GM19467 (cell line): ENCODE results near the gene SMG7.
"Not testable (repeated sequence)": the region's sequence is repeated elsewhere in the genome, so short reads cannot be mapped to it uniquely, and the experiment has no call there.

Experiments used
- ATAC-seq: cut with Tn5 transposase; IDR thresholded peaks from one replicate; pipeline ENCODE4 v1.9.1; 2021; ENCODE audit warnings: mild to moderate bottlenecking, moderate library complexity; ENCODE audit not compliant: unreplicated experiment

SMG7 gene

GRCh38 chr1:183472488-183473216 is at the start of gene SMG7:
SMG7 (plus strand) TSS chr1:183472499; CDS start chr1:183472621, 122 bp downstream.
- ATAC-seq = peak; percentile 12

- ATAC-seq = no peak
These were observed 48.8 kb upstream of the SMG7 start for GRCh38 chr1:183423541-183423940.

- no peak for ATAC-seq
These were observed 47.6 kb upstream of the SMG7 start for GRCh38 chr1:183424691-183425090.

- ATAC-seq = not testable (repeated sequence)
These were observed 44.7 kb upstream of the SMG7 start for GRCh38 chr1:183427591-183427990.

- ATAC-seq = no peak
These were observed 40.3 kb upstream of the SMG7 start for GRCh38 chr1:183431840-183432547.

GRCh38 chr1:183432548-183432875 is 39.8 kb upstream of the SMG7 start:
- ATAC-seq = no peak

- ATAC-seq = no peak
These were observed 38.6 kb upstream of the SMG7 start for GRCh38 chr1:183433703-183434102.

- no peak for ATAC-seq
These were observed 36.8 kb upstream of the SMG7 start for GRCh38 chr1:183435497-183435896.

- ATAC-seq = no peak
These were observed 34.2 kb upstream of the SMG7 start for GRCh38 chr1:183438060-183438459.

GRCh38 chr1:183443011-183443410 is 29.3 kb upstream of the SMG7 start:
- ATAC-seq = no peak

- no peak for ATAC-seq
These were observed 28.8 kb upstream of the SMG7 start for GRCh38 chr1:183443466-183443865.

- no peak for ATAC-seq
These were observed 28.1 kb upstream of the SMG7 start for GRCh38 chr1:183444243-183444642.

GRCh38 chr1:183449223-183449770 is 23.0 kb upstream of the SMG7 start:
- ATAC-seq = no peak

GRCh38 chr1:183450093-183450492 is 22.2 kb upstream of the SMG7 start:
- ATAC-seq = no peak

- ATAC-seq = no peak
These were observed 17.9 kb upstream of the SMG7 start for GRCh38 chr1:183454377-183454776.

GRCh38 chr1:183456826-183457225 is 15.5 kb upstream of the SMG7 start:
- ATAC-seq = no peak

- ATAC-seq = no peak
These were observed 14.8 kb upstream of the SMG7 start for GRCh38 chr1:183457449-183457848.

GRCh38 chr1:183460596-183460995 is 11.7 kb upstream of the SMG7 start:
- no peak for ATAC-seq

GRCh38 chr1:183461350-183461749 is 10.9 kb upstream of the SMG7 start:
- no peak for ATAC-seq

GRCh38 chr1:183463566-183463965 is 8.7 kb upstream of the SMG7 start:
- ATAC-seq = no peak

GRCh38 chr1:183466781-183467180 is 5.5 kb upstream of the SMG7 start:
- no peak for ATAC-seq

- ATAC-seq = no peak
These were observed 4.6 kb upstream of the SMG7 start for GRCh38 chr1:183467687-183468086.
